HG02852 (cell line): ENCODE results near the gene COLGALT1.
"Not testable (repeated sequence)": the region's sequence is repeated elsewhere in the genome, so short reads cannot be mapped to it uniquely, and the experiment has no call there.

Experiments
- ATAC-seq: cut with Tn5 transposase; IDR thresholded peaks from one replicate; pipeline ENCODE4 v1.9.1; 2021; ENCODE audit warnings: mild to moderate bottlenecking, moderate library complexity; ENCODE audit not compliant: unreplicated experiment

Gene COLGALT1

GRCh38 chr19:17532116-17532515, 23.3 kb upstream of the COLGALT1 start:
- no peak for ATAC-seq

- ATAC-seq: no peak
Measured at GRCh38 chr19:17532557-17532956, 22.9 kb upstream of the COLGALT1 start.

GRCh38 chr19:17534767-17535166, 20.7 kb upstream of the COLGALT1 start:
- no peak for ATAC-seq

- no peak for ATAC-seq
Measured at GRCh38 chr19:17536955-17537354, 18.5 kb upstream of the COLGALT1 start.

GRCh38 chr19:17538684-17539237, 16.7 kb upstream of the COLGALT1 start:
- ATAC-seq: peak; percentile 5

- peak; percentile 47 for ATAC-seq
Measured at GRCh38 chr19:17539238-17540117, 16.0 kb upstream of the COLGALT1 start.

GRCh38 chr19:17540174-17540573, 15.3 kb upstream of the COLGALT1 start:
- no peak for ATAC-seq

GRCh38 chr19:17541184-17541759, 14.2 kb upstream of the COLGALT1 start:
- no peak for ATAC-seq

- ATAC-seq: no peak
Measured at GRCh38 chr19:17542042-17542441, 13.4 kb upstream of the COLGALT1 start.

- no peak for ATAC-seq
Measured at GRCh38 chr19:17542793-17543582, 12.5 kb upstream of the COLGALT1 start.

GRCh38 chr19:17543986-17544385, 11.5 kb upstream of the COLGALT1 start:
- ATAC-seq: no peak

- no peak for ATAC-seq
Measured at GRCh38 chr19:17544418-17544817, 11.0 kb upstream of the COLGALT1 start.

GRCh38 chr19:17548145-17548544, 7.3 kb upstream of the COLGALT1 start:
- no peak for ATAC-seq

GRCh38 chr19:17549085-17549740, 6.2 kb upstream of the COLGALT1 start:
- no peak for ATAC-seq

GRCh38 chr19:17550076-17550667, 5.3 kb upstream of the COLGALT1 start:
- ATAC-seq: no peak

- not testable (repeated sequence) for ATAC-seq
Measured at GRCh38 chr19:17552735-17553134, 2.7 kb upstream of the COLGALT1 start.

- ATAC-seq: no peak
Measured at GRCh38 chr19:17553256-17553655, 2.2 kb upstream of the COLGALT1 start.

GRCh38 chr19:17554968-17555479, 425 bp upstream of the COLGALT1 start:
- no peak for ATAC-seq

- peak; percentile 36 for ATAC-seq
Measured at GRCh38 chr19:17555929-17556813, 722 bp downstream of the COLGALT1 start.
